HG03342 (cell line): Measurements from ENCODE around the gene GRHPR.
A peak's percentile ranks its signal among the peaks of the same experiment; 100 is the strongest.
"Not testable (repeated sequence)": the region's sequence is repeated elsewhere in the genome, so short reads cannot be mapped to it uniquely, and the experiment has no call there.

Experiments
- ATAC-seq: cut with Tn5 transposase; IDR thresholded peaks from one replicate; pipeline ENCODE4 v1.9.1; 2021; ENCODE audit warnings: mild to moderate bottlenecking, moderate library complexity; ENCODE audit not compliant: unreplicated experiment

The GRHPR gene

GRCh38 chr9:37474438-37474837, 51.9 kb downstream of the GRHPR start:
- ATAC-seq, result no peak

GRCh38 chr9:37476930-37477329, 54.4 kb downstream of the GRHPR start:
- no peak for ATAC-seq

- ATAC-seq, result not testable (repeated sequence)
Observed at GRCh38 chr9:37477443-37477842, 54.9 kb downstream of the GRHPR start.

- not testable (repeated sequence) for ATAC-seq
Observed at GRCh38 chr9:37477987-37478619, 55.6 kb downstream of the GRHPR start.

GRCh38 chr9:37480759-37481158, 58.3 kb downstream of the GRHPR start:
- ATAC-seq, result no peak

GRCh38 chr9:37485389-37486255, 63.1 kb downstream of the GRHPR start, which contains the start of gene POLR1E:
Gene POLR1E, plus strand, starts transcription at chr9:37485948. Its CDS starts 100 bp downstream, at chr9:37486048.
- ATAC-seq, result peak; percentile 93

- ATAC-seq, result no peak
Observed at GRCh38 chr9:37486256-37486615, 63.7 kb downstream of the GRHPR start.
